IMR-90 (cell line): ENCODE results near the gene IGF1. TPM values are rescaled to one million over a fixed set of nuclear protein-coding genes. Genes with fewer than 3 reads are reported as not detected.

Experiments used
- ATAC-seq: fragments of 200-7000 bp; cut with Tn5 transposase; 2 replicates; pipeline ENCODE4 v1.9.1; 2020; ENCODE audit warnings: low read depth, mild to moderate bottlenecking, moderate library complexity
- BruUV-seq: library from RNA; stranded (reverse); fragments of 400-500 nt; replicated peaks from 2 replicates; lab custom pipeline; 2021; lab: Mats Ljungman, UMichigan
- CTCF ChIA-PET: fragments of 300-600 bp; formaldehyde crosslinking; extraction: SDS; loops from one replicate; lab custom pipeline; 2021; ENCODE audit warnings: antibody characterized with exemption; lab: Yijun Ruan, JAX
- POLR2A ChIA-PET: fragments of 300-600 bp; sonication (Branson Sonifier 250); formaldehyde crosslinking; loops from one replicate; lab custom pipeline; 2022; ENCODE audit warnings: antibody characterized with exemption; ENCODE audit not compliant: unreplicated experiment; lab: Charles Lee
- DNase-seq: peaks from one replicate; pipeline ENCODE4 v3.0.0; 2013
- H2AFZ ChIP-seq: replicated peaks from 2 replicates; pipeline ENCODE3; 2013; ENCODE audit warnings: low read length, mild to moderate bottlenecking; ENCODE audit not compliant: poor library complexity
- H2AK5ac ChIP-seq: 2 replicates; pipeline ENCODE4 v1.6.1; 2013; ENCODE audit warnings: low read depth, low read length, inconsistent platforms
- H2AK9ac ChIP-seq: replicated peaks from 2 replicates; pipeline ENCODE3; 2013; ENCODE audit warnings: mild to moderate bottlenecking, low read depth, low read length, moderate library complexity; ENCODE audit not compliant: poor library complexity
- H2BK120ac ChIP-seq: 2 replicates; pipeline ENCODE4 v1.6.1; 2013; ENCODE audit warnings: low read depth, low read length, inconsistent platforms
- H2BK15ac ChIP-seq: 3 replicates; pipeline ENCODE4 v1.6.1; 2013; ENCODE audit warnings: low read depth, low read length, inconsistent platforms
- H2BK20ac ChIP-seq: 2 replicates; pipeline ENCODE4 v1.6.1; 2013; ENCODE audit warnings: low read depth, mild to moderate bottlenecking, inconsistent platforms, low read length, moderate library complexity
- H2BK5ac ChIP-seq: 2 replicates; pipeline ENCODE4 v1.6.1; 2013; ENCODE audit warnings: mild to moderate bottlenecking, low read depth, low read length, inconsistent platforms; ENCODE audit not compliant: poor library complexity, severe bottlenecking
- H3K14ac ChIP-seq: replicated peaks from 2 replicates; pipeline ENCODE4 v1.6.1; 2013; ENCODE audit warnings: low read depth, low read length, inconsistent platforms
- H3K18ac ChIP-seq: 2 replicates; pipeline ENCODE4 v1.6.1; 2013; ENCODE audit warnings: low read depth, low read length, control low read depth
- H3K23ac ChIP-seq: 2 replicates; pipeline ENCODE4 v1.6.1; 2013; ENCODE audit warnings: low read depth, low read length, inconsistent platforms
- H3K27ac ChIP-seq: 2 replicates; pipeline ENCODE4 v1.5.1; 2013; ENCODE audit warnings: mild to moderate bottlenecking, control low read depth, low read length; ENCODE audit not compliant: insufficient read depth
- H3K27me3 ChIP-seq: 2 replicates; pipeline ENCODE4 v1.6.1; 2013; ENCODE audit warnings: low read length; ENCODE audit not compliant: control insufficient read depth, insufficient read depth
- H3K36me3 ChIP-seq: 2 replicates; pipeline ENCODE4 v1.6.1; 2013; ENCODE audit warnings: low read length, mixed read lengths; ENCODE audit not compliant: control insufficient read depth, insufficient read depth
- H3K4ac ChIP-seq: 2 replicates; pipeline ENCODE4 v1.6.1; 2013; ENCODE audit warnings: low read depth, low read length, inconsistent platforms
- H3K4me1 ChIP-seq: 2 replicates; pipeline ENCODE4 v1.6.1; 2013; ENCODE audit warnings: low read length, mixed read lengths; ENCODE audit not compliant: control insufficient read depth, insufficient read depth
- H3K4me2 ChIP-seq: 2 replicates; pipeline ENCODE4 v1.6.1; 2013; ENCODE audit warnings: low read depth, mild to moderate bottlenecking, control low read depth, low read length, moderate library complexity
- H3K4me3 ChIP-seq: 2 replicates; pipeline ENCODE4 v1.5.1; 2013; ENCODE audit warnings: low read depth, mild to moderate bottlenecking, control low read depth, low read length, moderate library complexity; ENCODE audit not compliant: insufficient read depth
- H3K56ac ChIP-seq: 2 replicates; pipeline ENCODE4 v1.6.1; 2013; ENCODE audit warnings: low read length, inconsistent platforms; ENCODE audit not compliant: insufficient read depth; ENCODE audit errors: extremely low read depth
- H3K79me1 ChIP-seq, 2 experiments: 2 replicates each; pipeline ENCODE4 v1.6.1; 2013; ENCODE audit warnings: low read length in 2 of 2, inconsistent platforms in 1 of 2, low read depth in 1 of 2
- H3K9ac ChIP-seq: 2 replicates; pipeline ENCODE4 v1.6.1; 2013; ENCODE audit warnings: low read depth, low read length, control low read depth
- H3K9me1 ChIP-seq: 2 replicates; pipeline ENCODE4 v1.6.1; 2013; ENCODE audit warnings: low read length, inconsistent platforms; ENCODE audit not compliant: insufficient read depth
- H3K9me3 ChIP-seq: 2 replicates; pipeline ENCODE4 v1.6.1; 2013; ENCODE audit warnings: low read length; ENCODE audit not compliant: control insufficient read depth, insufficient read depth
- H4K20me1 ChIP-seq: 2 replicates; pipeline ENCODE4 v1.6.1; 2013; ENCODE audit warnings: low read length, inconsistent platforms; ENCODE audit not compliant: insufficient read depth
- H4K5ac ChIP-seq: 2 replicates; pipeline ENCODE4 v1.6.1; 2013; ENCODE audit warnings: mild to moderate bottlenecking, low read depth, low read length, control low read depth
- H4K8ac ChIP-seq, 2 experiments: 2 replicates each; pipeline ENCODE4 v1.6.1; 2013; ENCODE audit warnings: low read depth in 2 of 2, low read length in 2 of 2, control low read depth in 1 of 2, inconsistent platforms in 1 of 2
- H4K91ac ChIP-seq: 2 replicates; pipeline ENCODE4 v1.6.1; 2013; ENCODE audit warnings: low read depth, low read length, inconsistent platforms; ENCODE audit not compliant: insufficient read depth
- BHLHE40 ChIP-seq: fragments of 150-350 bp; IDR thresholded peaks from 2 replicates; pipeline ENCODE4 v1.6.1; 2016; ENCODE audit warnings: mild to moderate bottlenecking, low read depth, low read length
- CEBPB ChIP-seq: IDR thresholded peaks from 2 replicates; pipeline ENCODE4 v1.6.1; 2012; ENCODE audit warnings: low read depth, low read length, improper control_type of control experiment
- CHD1 ChIP-seq: IDR thresholded peaks from 2 replicates; pipeline ENCODE4 v1.6.1; 2012; ENCODE audit warnings: low read depth, low read length, improper control_type of control experiment
- CTCF ChIP-seq: conservative IDR thresholded peaks from 2 replicates; pipeline ENCODE4 v1.5.1; 2012; ENCODE audit warnings: mild to moderate bottlenecking, low read depth, low read length, improper control_type of control experiment
- ELK1 ChIP-seq: fragments of 150-350 bp; IDR thresholded peaks from 2 replicates; pipeline ENCODE4 v1.6.1; 2016; ENCODE audit warnings: low read depth, mild to moderate bottlenecking, low read length, moderate library complexity, borderline replicate concordance
- FOS ChIP-seq: fragments of 150-350 bp; IDR thresholded peaks from 2 replicates; pipeline ENCODE4 v1.6.1; 2016; ENCODE audit warnings: low read depth, low read length
- MAFK ChIP-seq: IDR thresholded peaks from 2 replicates; pipeline ENCODE4 v1.6.1; 2012; ENCODE audit warnings: low read depth, low read length, improper control_type of control experiment
- MAZ ChIP-seq: IDR thresholded peaks from 2 replicates; pipeline ENCODE4 v1.6.1; 2012; ENCODE audit warnings: low read depth, mild to moderate bottlenecking, low read length, improper control_type of control experiment, moderate library complexity, borderline replicate concordance
- MXI1 ChIP-seq: IDR thresholded peaks from 2 replicates; pipeline ENCODE4 v1.6.1; 2012; ENCODE audit warnings: low read depth, mild to moderate bottlenecking, low read length, moderate library complexity, borderline replicate concordance
- NFE2L2 ChIP-seq: fragments of 150-350 bp; IDR thresholded peaks from 2 replicates; pipeline ENCODE4 v1.6.1; 2016; ENCODE audit warnings: low read depth, mild to moderate bottlenecking, low read length
- POLR2A ChIP-seq: IDR thresholded peaks from 2 replicates; pipeline ENCODE4 v1.6.1; 2012; ENCODE audit warnings: mild to moderate bottlenecking, low read depth, low read length
- RAD21 ChIP-seq: IDR thresholded peaks from 2 replicates; pipeline ENCODE4 v1.6.1; 2012; ENCODE audit warnings: low read length, improper control_type of control experiment
- RCOR1 ChIP-seq: IDR thresholded peaks from 2 replicates; pipeline ENCODE4 v1.6.1; 2012; ENCODE audit warnings: mild to moderate bottlenecking, low read length, improper control_type of control experiment; ENCODE audit not compliant: insufficient replicate concordance
- RFX5 ChIP-seq: IDR thresholded peaks from 2 replicates; pipeline ENCODE4 v1.8.0; 2012; ENCODE audit warnings: low read depth, mild to moderate bottlenecking, low read length, moderate library complexity
- SMC3 ChIP-seq: fragments of 150-350 bp; IDR thresholded peaks from 2 replicates; pipeline ENCODE4 v1.6.1; 2016; ENCODE audit warnings: low read depth, mild to moderate bottlenecking, antibody characterized with exemption, low read length, moderate library complexity
- USF2 ChIP-seq: fragments of 150-350 bp; IDR thresholded peaks from 2 replicates; pipeline ENCODE4 v1.6.1; 2017; ENCODE audit warnings: mild to moderate bottlenecking, antibody characterized with exemption, low read length, low read depth
- dilution Hi-C: fragments of 300-500 bp; cut with HindIII; formaldehyde crosslinking; loops from one replicate; pipeline ENCODE4 v1.14.3; 2018; ENCODE audit warnings: low sequenced_read_pairs; ENCODE audit not compliant: unreplicated experiment
- in situ Hi-C: fragments of 300-500 bp; cut with MboI; formaldehyde crosslinking; loops from 3 replicates; pipeline ENCODE4 v1.14.3; 2019; ENCODE audit warnings: low sequenced_read_pairs, inconsistent platforms, mixed read lengths
- intact Hi-C: fragments of 100-400 bp; cut with micrococcal nuclease; formaldehyde crosslinking; loops from 2 replicates; pipeline ENCODE4 v1.10.0; 2022
- polyA plus RNA-seq, 3 experiments: library from polyadenylated mRNA; depleted of rRNA; stranded (reverse); fragments of >200 nt; gene quantifications; 2 replicates each; pipeline ENCODE4 v1.2.3, GENCODE V29; 2012; ENCODE audit warnings: low replicate concordance in 1 of 3
- total RNA-seq: library from RNA; depleted of rRNA; stranded (reverse); fragments of >200 nt; gene quantifications from 2 replicates; pipeline ENCODE4 v1.2.3, GENCODE V29; 2012

Gene IGF1
- total and polyA plus RNA-seq, 2 of the 4 experiments (the other 2 are of a cell fraction): under 0.01 to 0.12 TPM

- Histone ChIP-seq H4K8ac (no peak overlapping the region), H2AK5ac (no peak overlapping the region), H3K4me3 (no peak overlapping the region), H3K27me3 (no peaks in the 10 kb centered on the region; the same call in 1 of the 2 replicates), H3K9ac (no peak overlapping the region), H3K23ac (no peak overlapping the region), H4K5ac (no peak overlapping the region), H2AK9ac (no peak overlapping the region), H4K91ac (no peak overlapping the region), H3K9me1 (no peaks in the 10 kb centered on the region), H3K79me1 (no peaks in the 10 kb centered on the region), H3K14ac (no peak overlapping the region), H3K18ac (no peak overlapping the region), H2BK120ac (no peak overlapping the region), H4K20me1 (no peaks in the 10 kb centered on the region), H3K4me1 (no peaks in the 10 kb centered on the region), H3K56ac (no peak overlapping the region), H3K4me2 (no peak overlapping the region), H2BK15ac (no peak overlapping the region), H2AFZ (no peak overlapping the region), H3K9me3 (no peaks in the 10 kb centered on the region; the same call in 1 of the 2 replicates), H3K4ac (no peak overlapping the region), H2BK20ac (no peak overlapping the region), H3K36me3 (no peaks in the 10 kb centered on the region), H2BK5ac (no peak overlapping the region), H3K27ac (no peak overlapping the region)
- no TSS peak for BruUV-seq
- TF ChIP-seq CHD1: no peak
- no peak for TF ChIP-seq MAFK
- no peak for TF ChIP-seq USF2
- no peak for TF ChIP-seq ELK1
- TF ChIP-seq POLR2A: no peak
- TF ChIP-seq CTCF: no peak
- TF ChIP-seq FOS: no peak
- TF ChIP-seq BHLHE40: no peak
- TF ChIP-seq MXI1: no peak
- no peak for TF ChIP-seq CEBPB
- no peak for TF ChIP-seq NFE2L2
- TF ChIP-seq RFX5: no peak
- TF ChIP-seq MAZ: no peak
- TF ChIP-seq SMC3: no peak
- TF ChIP-seq RCOR1: no peak
- no peak for TF ChIP-seq RAD21
- in situ Hi-C loops: no loop called here
- intact Hi-C loops: no loop called here
- dilution Hi-C loops: no loop called here
- DNase-seq: no peak
- POLR2A ChIA-PET: no interaction called here
- no peak for ATAC-seq
- CTCF ChIA-PET: no interaction called here
These were observed 115.0 kb downstream of the IGF1 start for GRCh38 chr12:102365365-102365764.
